Femur (tissue), 1 donor: Measurements from ENCODE around the gene ANO6.
"Not testable (repeated sequence)": the region's sequence is repeated elsewhere in the genome, so short reads cannot be mapped to it uniquely, and the experiment has no call there.

Source experiments
- DNase-seq: peaks from one replicate; pipeline ENCODE4 v3.0.0-alpha.2; 2017

ANO6 gene

DNA sequence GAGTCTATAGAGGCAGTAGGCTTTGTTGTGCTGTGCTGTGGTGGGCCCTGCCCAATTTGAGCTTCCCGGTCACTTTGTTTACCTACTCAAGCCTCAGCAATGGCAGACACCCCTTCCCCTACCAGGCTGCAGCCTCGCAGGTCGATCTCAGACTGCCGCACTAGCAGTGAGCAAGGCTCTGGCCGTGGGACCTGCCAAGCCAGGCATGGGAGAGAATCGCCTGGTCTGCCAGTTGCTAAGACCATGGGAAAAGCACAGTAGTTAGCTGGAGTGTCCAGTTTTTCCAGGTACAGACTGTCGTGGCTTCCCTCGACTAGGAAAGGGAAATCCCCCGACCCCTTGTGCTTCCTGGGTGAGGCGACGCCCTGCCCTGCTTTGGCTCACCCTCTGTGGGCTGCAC is 26.3 kb downstream of the ANO6 start:
- no peak for DNase-seq

DNA sequence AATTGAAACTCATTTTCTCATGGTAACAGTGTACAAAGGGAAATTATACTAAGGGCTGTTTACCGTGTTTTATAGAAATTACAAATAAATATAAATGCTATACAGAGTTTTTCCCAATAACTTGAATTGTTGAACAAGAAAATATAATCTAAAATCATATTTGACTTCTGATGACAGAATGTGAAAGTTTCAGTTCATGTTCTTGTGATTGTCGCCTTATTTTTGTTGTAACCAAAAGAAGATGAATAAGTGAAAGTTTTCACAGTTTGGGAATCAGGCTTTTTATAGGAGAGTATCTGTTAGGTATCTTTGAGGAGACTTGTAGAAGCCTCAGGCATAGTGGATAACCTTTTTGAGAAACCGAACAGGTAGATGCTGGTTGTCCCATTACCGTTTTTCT is 28.1 kb downstream of the ANO6 start:
- DNase-seq: no peak

DNA sequence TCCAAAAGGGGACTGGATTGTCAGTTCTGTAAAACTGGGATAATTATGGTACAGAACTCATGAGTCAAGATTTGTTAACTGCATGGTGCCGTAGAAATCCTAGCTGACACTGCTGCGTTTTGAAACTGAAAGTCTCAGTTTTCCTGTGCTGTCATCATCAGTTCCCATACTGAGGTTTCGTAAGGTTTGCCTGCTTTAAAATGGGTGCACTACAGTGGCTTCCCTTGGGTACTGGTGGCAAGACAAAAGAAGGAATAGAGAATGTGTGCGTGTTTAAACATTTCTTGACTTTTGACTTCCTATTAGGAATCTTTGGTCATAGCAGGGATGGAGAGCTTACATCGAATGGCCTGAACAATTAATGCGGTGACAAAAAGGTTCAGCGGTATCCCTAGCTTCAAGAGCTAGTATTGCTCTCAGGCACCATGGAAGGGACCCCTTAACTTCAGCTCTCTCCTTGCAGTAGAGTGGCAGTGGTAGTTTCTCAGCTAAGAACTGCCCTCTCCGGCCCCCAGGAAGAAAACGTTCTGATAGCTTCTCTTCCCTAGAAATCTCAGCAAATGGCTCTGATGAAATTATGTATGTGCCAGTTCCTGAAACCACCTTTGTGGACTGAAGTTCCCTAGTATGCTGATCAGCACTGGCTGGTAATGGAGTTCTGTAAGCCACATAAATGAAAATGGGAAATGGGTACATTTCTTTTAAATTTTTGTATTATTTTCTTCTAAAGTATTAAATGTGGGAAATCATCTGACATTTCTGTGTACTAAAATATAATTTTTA is 28.9 kb downstream of the ANO6 start:
- DNase-seq: no peak

DNA sequence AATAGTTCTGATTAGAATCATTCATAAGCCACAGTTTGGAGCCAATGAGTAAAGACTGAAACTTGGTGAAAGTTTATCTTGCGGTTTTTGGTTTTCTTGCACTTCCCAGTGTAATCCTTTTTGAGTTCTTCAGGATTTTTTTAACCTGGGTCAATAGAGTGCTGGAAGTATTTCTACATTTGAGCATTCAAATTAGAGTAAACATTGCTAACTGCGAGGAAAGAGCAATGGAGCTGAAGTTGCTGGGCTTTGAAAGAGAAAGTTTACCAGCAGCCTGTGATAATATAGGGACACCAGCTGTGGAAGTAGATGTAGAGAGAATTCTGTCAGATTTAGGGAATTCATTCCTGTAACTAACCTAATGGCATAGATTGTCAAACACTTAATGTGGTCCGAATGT is 30.3 kb downstream of the ANO6 start:
- no peak for DNase-seq

DNA sequence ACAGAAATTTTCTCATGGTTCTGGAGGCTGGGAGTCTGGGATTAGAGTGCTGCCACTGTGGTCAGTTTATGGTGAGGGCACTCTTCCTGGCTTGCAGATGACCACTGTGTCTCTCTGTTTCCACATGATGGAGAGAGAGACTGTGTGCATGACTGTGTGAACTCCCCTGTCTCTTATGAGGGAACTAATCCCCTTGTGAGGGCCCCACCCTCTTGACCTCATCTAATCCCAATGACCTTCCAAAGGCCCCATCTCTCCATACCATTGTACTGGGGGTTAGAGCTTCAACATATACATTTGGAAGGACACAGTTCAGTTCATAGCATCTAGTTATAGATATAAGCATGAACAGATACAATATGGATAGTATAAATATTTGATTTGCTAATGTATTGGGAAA is 31.7 kb downstream of the ANO6 start:
- no peak for DNase-seq

DNA sequence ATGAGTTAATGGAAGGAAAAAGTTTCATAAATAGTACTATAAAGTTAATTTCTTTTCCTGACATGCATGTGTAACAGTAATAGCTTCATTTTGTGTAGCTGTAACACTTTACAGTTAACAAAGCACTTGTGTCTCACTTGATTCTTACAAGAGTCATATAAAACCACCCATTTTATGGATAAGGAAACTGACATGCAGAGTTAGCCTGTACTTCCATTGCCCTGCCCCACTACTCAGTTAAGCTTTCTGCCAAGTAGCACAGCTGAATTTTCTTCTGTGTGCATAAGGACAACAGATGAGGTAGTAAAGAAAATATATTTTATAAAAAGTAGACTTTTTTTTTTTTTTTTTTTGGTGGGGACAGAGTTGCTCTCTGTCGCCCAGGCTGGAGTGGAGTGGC is 32.2 kb downstream of the ANO6 start:
- DNase-seq: no peak

DNA sequence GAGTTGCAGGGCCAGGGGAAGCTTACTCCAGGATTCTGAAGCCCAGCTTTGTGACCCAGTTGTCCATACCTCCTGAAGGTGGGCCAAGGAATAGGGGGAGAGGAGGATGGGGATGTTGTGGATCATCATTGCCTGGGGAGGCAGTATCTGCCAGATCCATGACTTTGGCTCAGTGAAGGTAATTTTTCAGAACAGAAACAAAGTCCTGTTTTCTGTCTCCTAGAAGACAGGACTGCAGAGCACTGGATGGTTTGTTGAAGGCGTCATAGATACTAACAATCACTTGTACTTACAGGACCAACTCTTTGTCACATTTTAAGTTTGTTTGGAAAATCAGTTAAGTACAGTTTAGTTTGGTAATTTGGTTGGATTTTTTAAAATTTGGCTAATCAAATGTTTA is 38.4 kb downstream of the ANO6 start:
- DNase-seq: no peak

DNA sequence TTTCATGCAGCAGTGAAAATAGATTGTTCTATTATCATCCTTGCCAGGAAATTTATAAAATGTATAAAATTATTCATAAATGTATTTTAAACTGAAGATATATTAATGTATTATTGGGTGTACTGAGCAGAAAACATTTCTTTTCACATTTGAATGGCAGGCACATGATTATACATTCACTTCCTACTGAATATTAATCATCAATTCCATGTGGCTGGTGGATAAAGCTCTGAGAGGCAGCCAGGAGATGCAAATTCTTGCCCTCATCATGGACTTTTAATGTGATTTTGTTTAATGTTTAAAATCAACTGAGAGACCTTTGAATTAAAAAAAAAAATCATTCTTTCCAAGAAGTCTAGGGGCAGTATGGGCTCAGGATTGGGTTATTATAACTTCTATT is 40.8 kb downstream of the ANO6 start:
- DNase-seq: no peak

DNA sequence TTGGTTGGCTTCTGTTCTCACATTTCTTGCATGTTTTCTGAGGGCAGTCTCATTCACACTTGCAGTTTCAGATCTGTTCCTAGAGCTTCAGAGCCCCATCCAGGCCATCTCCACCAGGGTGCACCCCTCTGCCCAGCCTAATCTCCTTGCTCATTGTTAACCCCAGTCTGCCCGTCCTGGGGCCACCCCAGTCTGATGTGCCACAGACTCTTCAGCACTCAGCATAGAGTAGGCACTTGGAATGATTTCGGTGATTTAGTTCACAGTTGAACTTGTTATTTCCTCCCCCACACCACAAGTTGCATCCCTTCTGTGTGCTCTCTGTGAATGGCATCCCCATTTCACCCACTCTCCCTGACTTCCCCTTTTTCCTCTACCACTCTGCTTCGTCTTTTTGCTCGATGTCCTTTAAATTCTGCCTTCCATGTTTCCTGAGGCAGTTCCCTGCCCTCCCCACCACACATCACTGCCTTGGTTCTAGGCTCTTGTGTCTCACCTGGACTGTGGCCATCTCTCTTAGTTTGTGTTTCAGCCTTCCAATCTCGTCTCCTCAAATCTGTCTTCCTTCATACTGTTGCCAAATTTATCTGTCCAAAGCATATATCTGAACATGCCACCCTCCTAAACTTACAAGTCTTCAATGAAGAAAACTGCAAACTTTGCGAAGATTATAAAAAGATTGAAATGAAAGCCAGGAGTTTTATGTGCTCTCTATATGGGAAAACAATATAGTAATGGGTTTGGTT is 41.5 kb downstream of the ANO6 start:
- DNase-seq: no peak

DNA sequence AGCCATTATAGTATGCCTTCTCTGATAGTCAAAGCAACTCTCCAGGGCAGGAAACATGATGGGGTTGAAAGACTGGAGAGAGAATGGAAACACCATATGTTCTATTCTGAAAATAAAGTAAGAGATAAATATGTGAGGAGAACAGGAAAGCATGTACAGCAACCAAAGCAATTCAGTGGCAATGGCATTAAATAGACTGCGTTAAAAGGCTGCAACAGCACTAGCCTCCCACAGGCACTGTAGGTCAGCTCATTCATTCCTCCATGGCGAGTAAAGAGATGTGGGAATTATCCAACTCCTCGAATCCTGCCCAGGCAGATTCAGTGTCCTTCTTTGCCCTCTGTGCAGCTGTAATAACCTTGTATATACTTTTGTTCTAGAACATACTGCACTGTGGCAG is 43.8 kb downstream of the ANO6 start:
- no peak for DNase-seq

DNA sequence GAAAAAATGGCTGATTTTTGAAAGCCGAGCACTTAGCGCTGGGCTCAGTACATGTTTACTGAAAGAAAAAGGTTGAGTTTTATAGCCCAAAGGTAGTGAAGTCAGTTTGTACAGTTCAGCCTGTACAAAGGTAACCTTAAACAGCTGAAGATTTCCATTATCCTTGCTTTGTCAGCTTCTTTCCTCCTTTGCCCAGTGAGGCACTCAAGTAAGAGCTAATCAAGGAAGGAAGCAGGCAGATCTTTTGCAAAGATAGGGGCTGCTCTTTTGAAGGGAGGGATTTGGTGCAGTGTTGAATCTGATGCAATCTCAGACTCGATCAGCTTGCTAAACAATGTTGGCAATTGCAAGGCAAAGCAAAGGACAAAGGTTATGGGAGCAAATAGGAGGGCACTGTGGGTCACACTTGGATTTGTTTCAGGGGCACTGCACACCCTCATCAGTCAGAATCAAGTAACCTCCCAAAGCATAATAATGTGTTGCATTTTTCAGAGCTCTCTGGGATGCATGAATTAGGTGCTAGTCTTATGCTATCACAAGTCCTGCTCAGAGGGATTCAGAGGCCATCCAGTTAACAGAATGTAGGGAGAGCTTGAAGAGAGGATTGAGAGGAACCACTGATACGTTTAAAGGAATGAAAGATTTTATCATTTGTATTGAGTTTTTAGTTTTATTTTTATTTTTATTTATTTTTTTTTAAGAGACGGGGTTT is 44.4 kb downstream of the ANO6 start:
- DNase-seq: no peak

DNA sequence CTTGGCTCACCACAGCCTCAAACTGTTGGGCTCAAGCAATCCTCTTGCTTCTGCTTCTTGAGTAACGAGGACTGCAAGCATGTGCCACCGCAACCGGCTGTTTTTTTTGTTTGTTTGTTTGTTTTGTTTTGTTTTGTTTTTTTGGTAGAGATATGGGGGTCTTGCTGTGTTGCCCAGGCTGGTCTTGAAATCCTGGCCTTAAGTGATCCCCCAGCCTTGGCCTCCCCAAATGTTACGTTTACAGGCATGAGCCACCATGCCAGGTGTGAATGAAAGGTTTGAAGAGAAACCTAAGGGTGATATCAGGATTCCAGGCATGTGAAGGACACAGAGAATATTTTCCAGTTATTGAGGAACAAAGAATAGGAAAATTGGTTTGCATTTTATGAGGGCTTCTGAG is 45.0 kb downstream of the ANO6 start:
- DNase-seq: no peak

DNA sequence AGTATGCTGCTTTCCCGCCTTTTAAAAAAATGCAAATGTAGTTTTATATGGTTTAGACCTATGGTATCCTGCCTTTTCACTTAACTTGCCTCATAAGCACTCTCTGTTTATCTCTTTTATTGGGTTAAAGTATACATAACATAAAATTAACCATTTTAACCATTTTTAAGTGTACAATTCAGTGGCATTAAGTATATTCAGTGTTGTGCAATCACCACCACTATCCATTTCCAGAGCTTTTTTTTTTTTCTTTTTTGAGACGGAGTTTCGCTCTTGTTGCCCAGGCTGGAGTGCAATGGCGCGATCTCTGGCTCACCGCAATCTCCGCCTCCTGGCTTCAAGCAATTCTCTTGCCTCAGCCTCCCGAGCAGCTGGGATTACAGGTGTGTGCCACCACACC is 46.3 kb downstream of the ANO6 start:
- DNase-seq: not testable (repeated sequence)

DNA sequence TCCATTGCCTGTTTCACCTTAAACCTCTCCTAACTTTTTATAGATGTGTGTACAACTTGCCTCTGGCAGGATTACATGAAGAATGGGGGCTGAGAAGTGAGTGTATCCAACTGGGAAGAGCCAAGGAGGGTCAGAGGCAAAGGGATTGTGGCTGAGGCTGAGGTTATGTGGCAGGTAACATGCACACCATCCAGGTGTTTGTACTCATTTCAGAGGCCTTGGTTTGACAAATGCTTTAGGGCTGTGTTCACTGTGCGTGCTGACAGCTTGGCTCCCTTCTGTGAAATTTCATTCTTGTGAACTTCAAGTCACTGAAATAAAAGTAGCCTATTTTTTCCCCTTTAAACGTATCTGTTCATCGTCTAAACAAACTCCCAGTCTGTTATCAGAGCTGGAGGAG is 47.7 kb downstream of the ANO6 start:
- no peak for DNase-seq

DNA sequence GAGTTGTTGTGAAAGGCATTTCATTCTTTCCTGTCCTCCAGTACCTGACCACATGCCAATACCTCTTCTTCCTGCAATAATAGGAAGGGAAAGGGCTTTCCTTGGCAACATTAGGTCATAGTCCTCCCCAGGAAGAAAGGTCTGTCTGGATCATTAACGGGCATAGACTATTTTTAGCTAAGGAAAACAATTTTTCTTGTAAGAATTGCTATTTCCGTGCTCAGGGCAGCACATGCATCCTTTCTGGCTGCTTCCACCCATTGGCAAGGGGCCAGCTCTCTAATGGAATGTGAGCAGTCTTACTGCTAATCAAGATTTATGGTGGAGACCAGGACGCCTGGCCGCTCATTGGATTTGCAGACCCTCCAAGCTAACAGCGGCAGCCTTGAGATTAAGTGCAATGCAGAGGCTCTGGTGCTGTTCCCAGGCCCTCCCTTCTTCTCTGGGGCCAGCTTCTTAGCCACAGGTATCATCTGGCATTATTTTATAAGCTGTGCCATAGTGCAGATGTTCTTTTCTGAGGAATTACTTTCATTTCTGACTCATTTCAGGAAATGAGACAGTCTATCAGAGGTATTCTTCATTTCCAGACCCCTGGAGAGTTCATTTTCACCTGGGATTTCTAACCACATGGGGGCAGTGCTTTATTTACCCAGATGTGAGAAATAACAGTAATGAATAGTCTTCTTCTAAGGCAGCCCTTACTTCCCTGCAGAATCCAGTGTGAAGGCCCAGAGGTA is 52.9 kb downstream of the ANO6 start:
- peak; percentile 89 for DNase-seq

DNA sequence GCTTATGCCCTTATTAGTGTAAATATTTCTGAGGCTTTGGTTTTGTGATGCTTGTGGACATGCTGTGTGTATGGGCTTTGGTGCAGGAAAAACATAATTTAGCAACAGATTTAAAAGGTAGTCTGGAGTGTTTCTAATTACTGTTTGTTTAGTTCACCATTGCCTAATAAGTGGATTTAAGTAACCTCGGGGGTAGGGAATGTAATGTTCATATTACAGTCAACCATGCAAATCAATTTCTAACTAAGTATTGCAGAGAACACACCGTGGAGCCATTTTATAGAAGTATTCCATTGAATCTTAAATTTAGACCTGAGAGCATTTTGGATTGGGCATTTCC is 53.5 kb downstream of the ANO6 start:
- no peak for DNase-seq

DNA sequence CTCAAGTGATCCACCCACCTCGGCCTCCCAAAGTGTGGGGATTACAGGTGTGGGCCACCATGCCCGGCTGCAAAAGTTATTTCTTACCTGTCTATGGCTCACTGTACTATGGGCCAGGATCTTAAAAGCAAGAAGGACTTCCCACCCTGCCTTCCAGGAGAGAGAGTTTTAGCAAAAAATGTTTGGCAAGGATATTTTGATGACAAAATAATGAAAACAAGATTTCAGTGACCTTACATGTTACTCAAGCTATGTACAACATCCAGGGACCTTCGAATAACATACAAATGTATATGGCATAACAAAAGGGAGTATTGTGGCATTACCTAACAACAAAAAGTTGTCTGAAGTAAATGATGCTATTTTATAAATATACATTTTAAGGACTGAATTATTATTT is 55.1 kb downstream of the ANO6 start:
- no peak for DNase-seq

DNA sequence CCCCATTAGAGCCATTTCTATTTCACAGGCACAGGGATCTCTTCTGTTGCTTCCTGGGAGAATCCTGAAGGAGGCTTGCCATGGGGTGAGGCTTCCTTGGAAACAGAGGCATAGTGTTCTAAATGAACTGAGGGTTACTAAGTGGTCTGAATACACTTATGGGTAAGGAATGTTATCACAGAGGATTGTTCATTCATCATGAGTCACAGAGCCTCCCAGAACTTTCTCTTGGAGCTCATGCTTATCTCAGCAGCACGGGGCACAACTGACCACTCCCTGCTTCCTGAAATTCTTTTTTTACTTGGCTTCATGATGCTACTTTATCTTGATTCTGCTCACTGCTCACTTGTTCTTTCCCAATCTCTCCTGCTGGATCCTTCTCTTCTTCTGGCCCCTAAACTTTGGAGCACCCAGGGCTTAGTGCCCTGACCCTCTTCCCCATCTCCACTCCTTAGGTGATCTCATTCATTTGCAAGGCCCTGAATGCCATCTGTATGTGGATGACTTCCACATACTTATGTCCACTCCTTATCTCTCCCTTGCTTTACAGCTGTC is 57.9 kb downstream of the ANO6 start:
- no peak for DNase-seq

DNA sequence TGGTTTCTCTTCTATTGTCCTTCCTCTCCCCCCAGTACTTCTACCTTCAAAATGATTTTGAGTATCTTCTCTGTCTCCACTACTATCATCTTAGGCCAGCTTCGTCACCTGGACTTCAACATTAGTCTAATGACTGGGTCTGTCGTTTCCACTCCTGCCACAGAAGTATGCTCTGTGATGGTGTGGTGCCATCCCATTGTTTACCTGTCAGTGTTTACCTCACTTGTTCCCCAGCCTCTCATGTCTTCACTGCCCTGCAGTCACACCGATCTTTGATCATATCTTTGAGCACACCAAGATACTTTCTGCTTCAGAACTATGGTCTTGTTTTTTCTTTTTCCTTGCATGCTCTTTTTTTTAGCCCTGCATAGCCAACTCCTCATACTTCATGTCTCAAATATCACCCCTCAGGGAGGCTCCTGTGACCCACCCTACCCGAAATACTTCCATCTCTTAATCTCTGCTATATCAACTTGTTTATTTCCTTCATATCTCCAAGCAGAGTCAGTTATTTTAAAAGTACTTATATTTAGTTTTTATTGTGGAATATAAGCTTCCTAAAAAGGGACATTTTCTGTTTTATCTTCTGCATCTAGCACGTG is 60.4 kb downstream of the ANO6 start:
- DNase-seq: no peak

DNA sequence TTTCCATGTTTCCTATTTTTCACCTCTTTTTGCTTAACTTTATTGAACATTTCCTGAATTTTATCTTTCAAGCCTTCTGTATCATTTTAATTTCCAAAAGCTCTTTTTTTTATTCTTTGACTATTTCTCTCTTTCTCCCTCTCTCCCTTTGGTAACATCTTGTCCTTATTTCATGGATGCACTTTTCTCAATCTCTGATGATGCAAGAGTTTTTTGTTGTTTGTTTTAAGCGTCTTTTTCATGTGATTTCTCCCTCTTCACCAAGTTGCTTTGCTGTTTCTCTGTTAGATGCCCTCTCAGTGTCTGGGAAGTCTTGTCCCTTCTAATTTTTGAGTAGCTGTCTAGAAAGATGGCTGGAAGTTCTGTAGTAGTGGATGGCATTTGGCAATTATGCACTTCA is 62.6 kb downstream of the ANO6 start:
- DNase-seq: no peak

DNA sequence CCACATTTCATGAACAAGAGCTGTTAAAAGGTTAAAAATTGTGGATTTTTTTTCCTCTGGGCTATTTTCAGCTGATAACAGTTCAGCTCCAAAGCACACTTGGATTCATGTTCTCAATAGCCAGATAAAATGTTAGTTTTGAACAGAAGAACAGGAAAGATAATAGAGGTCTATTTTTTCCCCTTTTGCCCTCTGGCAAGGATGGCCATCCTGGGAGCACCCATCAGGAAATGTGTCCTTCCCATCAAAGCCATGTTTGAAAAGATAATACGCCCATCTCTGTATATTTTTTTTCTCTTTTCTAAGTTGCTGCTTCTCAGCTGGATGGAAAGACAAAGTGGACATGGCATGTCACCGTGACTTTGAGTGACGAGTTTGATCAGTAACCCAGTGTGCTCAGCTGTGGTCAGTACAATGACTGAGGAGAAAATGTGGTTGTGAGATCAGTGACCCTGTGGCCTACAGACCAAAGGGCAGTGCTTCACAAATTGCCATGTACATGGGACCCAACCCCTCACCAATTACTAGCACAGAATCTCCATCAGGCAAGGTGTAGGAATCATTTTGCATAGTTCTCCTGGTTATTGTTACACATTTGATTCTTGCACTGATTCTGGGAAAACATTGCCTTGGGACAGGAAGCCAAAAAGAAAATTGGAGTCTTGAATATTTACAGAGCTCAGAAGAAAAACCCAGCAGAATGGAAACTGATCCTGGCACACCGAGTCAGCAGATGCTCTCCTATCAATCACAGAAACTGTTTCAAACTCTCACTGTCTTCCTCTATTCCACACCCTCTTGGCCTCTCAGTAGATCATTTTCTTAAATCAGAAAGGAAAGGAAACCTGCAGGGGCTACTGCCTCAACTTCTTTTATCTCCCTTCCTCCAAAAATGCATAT is 64.3 kb downstream of the ANO6 start:
- DNase-seq: no peak

DNA sequence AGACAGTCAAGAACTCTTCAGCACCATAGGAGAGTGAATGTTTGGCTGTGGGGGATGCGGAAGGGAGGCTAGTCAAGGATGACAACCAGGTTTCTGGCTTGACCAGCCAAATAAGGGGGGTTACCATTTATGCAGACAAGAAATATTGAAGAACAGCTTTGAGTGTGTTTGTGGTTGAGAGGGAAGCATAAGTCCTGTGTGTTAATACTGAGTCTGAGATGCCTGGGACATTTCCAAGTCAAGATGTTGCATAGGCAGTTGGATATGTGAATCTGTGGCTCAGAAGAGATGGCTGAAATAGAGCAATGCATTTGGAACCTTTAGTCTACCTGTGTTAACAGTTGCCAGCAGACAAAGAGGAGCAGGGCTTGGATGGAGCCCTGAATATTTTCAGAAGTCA is 66.1 kb downstream of the ANO6 start:
- no peak for DNase-seq
